Stomach (tissue), 4 donors: ENCODE measurements around the gene TFCP2L1.

Experiments used
- POLR2A ChIP-seq, 4 donors: fragments of 450-650 bp; IDR thresholded peaks; one replicate each; pipeline ENCODE4 v1.6.1; 2016; ENCODE audit warnings: antibody characterized with exemption in 4 of 4, control low read depth in 2 of 4, mild to moderate bottlenecking in 1 of 4, moderate library complexity in 1 of 4
- POLR2AphosphoS5 ChIP-seq, 3 donors: sonication (generic); formaldehyde crosslinking; IDR thresholded peaks; one replicate each; pipeline ENCODE4 v1.6.1; 2016; ENCODE audit warnings: antibody characterized with exemption in 3 of 3
- TF ChIP-seq, protein P1 (sequence below), 7 experiments: fragments of 450-650 bp in 4 of 7; fragments of 200-600 bp in 3 of 7; sonication (generic) in 3 of 7; IDR thresholded peaks; one replicate each; pipeline ENCODE4 v1.5.1; 2016 to 2019; ENCODE audit warnings: antibody characterized with exemption in 7 of 7, control low read depth in 2 of 7, mild to moderate bottlenecking in 1 of 7

DNA sequence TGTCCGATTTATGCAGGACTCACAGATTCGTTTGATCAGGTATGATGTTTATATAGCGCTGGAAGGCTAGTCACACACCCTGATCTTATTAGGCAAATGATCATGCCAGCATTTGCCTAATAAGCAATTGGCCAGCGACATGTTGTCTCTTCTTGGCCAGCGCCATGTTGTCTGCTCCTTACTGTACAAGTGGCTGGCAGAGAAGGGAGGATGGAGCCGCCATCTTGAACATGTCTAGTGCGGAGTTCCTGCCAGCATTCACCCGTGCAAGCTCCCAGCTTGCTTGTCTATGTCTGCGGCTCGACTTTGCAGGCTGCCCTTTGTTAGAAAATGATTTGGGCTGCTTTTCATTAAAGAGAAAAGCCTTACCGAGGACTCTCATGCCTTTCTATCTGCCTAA, 106.3 kb downstream of the TFCP2L1 start:
- TF ChIP-seq, protein P1, sequence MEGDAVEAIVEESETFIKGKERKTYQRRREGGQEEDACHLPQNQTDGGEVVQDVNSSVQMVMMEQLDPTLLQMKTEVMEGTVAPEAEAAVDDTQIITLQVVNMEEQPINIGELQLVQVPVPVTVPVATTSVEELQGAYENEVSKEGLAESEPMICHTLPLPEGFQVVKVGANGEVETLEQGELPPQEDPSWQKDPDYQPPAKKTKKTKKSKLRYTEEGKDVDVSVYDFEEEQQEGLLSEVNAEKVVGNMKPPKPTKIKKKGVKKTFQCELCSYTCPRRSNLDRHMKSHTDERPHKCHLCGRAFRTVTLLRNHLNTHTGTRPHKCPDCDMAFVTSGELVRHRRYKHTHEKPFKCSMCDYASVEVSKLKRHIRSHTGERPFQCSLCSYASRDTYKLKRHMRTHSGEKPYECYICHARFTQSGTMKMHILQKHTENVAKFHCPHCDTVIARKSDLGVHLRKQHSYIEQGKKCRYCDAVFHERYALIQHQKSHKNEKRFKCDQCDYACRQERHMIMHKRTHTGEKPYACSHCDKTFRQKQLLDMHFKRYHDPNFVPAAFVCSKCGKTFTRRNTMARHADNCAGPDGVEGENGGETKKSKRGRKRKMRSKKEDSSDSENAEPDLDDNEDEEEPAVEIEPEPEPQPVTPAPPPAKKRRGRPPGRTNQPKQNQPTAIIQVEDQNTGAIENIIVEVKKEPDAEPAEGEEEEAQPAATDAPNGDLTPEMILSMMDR (IDR thresholded peaks at IDR 0.05): no peak
- TF ChIP-seq POLR2A (IDR thresholded peaks at IDR 0.05) (no peak), POLR2AphosphoS5 (IDR thresholded peaks at IDR 0.05) (no peak)
